PFSK-1 (cell line): ENCODE data around the gene CHCHD10.

Experiments used
- FOXP2 ChIP-seq: optimal IDR thresholded peaks from 2 replicates; pipeline ENCODE3; 2011; ENCODE audit warnings: borderline replicate concordance, control low read depth, inconsistent platforms; ENCODE audit not compliant: insufficient read depth; ENCODE audit errors: extremely low read length, extremely low read depth
- POLR2AphosphoS5 ChIP-seq: IDR thresholded peaks from 2 replicates; pipeline ENCODE4 v1.6.1; 2012; ENCODE audit warnings: low read depth, mild to moderate bottlenecking, control low read depth, low read length, moderate library complexity
- SIN3A ChIP-seq: IDR thresholded peaks from 2 replicates; pipeline ENCODE4 v1.6.1; 2012; ENCODE audit warnings: mild to moderate bottlenecking, low read length, moderate library complexity, borderline replicate concordance; ENCODE audit not compliant: insufficient read depth
- TAF1 ChIP-seq: IDR thresholded peaks from 2 replicates; pipeline ENCODE4 v1.6.1; 2012; ENCODE audit warnings: low read length, control low read depth, borderline replicate concordance; ENCODE audit not compliant: insufficient read depth
- TF ChIP-seq, protein P1 (sequence below), 2 experiments: IDR thresholded peaks; 2 replicates each; pipeline versions ENCODE4 v1.6.1 to v1.8.0; 2011 to 2012; ENCODE audit warnings: low read depth in 2 of 2, low read length in 2 of 2, control low read depth in 1 of 2, inconsistent platforms in 1 of 2, mild to moderate bottlenecking in 1 of 2, moderate library complexity in 1 of 2; ENCODE audit not compliant: insufficient read depth in 1 of 2

Gene CHCHD10

DNA sequence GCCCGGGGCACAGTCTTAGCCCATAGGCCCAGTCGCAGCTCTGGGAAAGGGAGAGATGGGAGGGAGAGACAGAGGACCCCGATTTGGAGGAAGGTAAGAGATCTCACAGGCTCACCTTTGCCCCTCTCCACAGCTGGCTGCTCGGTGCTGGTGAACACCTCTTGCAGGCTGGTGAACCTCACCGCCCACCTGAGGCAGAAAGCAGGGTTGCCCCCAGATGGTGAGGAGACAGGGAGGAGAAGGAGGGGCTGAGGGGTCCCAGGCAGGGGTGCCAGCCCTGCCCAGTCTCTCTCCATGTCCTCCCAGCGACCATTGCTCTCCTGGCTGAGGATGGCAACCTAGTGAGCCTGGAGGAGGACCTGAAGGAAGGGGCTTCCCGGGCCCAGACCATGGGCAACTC, 3.8 kb downstream of the CHCHD10 start:
- no peak for TF ChIP-seq FOXP2
- TF ChIP-seq, protein P1, sequence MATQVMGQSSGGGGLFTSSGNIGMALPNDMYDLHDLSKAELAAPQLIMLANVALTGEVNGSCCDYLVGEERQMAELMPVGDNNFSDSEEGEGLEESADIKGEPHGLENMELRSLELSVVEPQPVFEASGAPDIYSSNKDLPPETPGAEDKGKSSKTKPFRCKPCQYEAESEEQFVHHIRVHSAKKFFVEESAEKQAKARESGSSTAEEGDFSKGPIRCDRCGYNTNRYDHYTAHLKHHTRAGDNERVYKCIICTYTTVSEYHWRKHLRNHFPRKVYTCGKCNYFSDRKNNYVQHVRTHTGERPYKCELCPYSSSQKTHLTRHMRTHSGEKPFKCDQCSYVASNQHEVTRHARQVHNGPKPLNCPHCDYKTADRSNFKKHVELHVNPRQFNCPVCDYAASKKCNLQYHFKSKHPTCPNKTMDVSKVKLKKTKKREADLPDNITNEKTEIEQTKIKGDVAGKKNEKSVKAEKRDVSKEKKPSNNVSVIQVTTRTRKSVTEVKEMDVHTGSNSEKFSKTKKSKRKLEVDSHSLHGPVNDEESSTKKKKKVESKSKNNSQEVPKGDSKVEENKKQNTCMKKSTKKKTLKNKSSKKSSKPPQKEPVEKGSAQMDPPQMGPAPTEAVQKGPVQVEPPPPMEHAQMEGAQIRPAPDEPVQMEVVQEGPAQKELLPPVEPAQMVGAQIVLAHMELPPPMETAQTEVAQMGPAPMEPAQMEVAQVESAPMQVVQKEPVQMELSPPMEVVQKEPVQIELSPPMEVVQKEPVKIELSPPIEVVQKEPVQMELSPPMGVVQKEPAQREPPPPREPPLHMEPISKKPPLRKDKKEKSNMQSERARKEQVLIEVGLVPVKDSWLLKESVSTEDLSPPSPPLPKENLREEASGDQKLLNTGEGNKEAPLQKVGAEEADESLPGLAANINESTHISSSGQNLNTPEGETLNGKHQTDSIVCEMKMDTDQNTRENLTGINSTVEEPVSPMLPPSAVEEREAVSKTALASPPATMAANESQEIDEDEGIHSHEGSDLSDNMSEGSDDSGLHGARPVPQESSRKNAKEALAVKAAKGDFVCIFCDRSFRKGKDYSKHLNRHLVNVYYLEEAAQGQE (IDR thresholded peaks at IDR 0.05; ENCODE audit: insufficient read depth in 1 of 2, low read depth in 2 of 2, low read length in 2 of 2), result no peak
- TF ChIP-seq TAF1, result no peak
- no peak for TF ChIP-seq POLR2AphosphoS5
- no peak for TF ChIP-seq SIN3A

DNA sequence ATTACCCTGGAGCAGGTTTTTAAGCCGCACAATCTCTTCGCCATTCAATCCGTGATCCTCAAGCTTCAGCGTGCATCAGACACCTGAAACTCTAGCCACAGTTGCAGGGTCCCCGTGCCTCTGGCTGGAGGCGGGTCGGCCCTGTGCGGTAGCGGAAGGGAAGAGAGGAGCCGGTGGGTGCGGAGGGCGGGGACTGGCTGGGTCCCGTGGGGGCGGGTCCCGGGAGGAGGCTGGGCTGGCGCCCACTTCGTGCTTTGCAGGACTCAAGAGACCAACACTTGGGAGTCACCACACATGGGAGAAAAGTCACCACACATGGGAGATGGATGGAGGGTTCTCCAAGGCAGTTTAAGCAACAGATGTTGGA, 4.2 kb downstream of the CHCHD10 start:
- TF ChIP-seq TAF1, result no peak
- TF ChIP-seq, protein P1 (IDR thresholded peaks at IDR 0.05; ENCODE audit: insufficient read depth in 1 of 2, low read depth in 2 of 2, low read length in 2 of 2), result no peak

DNA sequence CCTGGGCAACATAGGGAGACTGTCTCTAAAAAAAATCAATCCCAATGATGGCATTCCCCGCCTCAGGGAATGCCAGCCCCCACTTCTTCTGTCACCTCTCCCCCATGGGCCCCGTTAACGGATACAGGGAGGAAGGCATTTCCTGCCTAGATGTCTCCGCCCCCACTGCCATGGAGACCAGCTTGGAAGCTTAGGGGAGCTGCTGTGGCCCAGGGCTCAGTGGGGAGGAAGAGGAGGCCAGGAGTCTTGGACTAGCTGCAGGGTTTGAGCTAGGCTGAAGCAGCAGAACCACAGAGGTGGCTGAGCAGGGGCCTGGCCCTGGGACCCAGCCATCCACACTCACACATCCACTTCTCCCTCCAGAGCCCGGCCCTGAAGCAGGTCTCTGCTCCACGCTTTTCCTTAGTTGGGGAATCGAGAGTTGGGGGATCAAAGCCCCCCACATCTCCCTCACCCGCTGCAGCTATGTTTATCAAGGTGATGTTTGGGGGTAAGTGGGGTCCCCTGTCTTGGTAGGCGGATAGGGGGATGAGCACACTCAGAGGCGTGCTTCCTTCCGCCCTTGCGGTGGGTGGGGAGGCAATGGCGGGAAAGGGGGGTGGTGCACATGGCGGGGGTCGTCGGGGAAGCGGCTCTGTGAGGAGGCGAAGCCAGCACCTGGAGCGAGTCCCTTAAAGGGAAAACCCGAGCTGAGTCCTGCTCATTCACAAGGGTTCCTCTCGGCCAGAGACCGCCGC, 4.8 kb downstream of the CHCHD10 start, which contains the start of gene C22orf15:
TSS of gene C22orf15 (plus strand) at position 149 of the 737 bp plus-strand sequence. CDS start at position 466, 317 bp downstream.
- no peak for TF ChIP-seq SIN3A
- peak; percentile 44; the same call in 1 of the 2 replicates for TF ChIP-seq POLR2AphosphoS5

GRCh38 chr22:23760056-23760455, 7.7 kb downstream of the CHCHD10 start:
- TF ChIP-seq POLR2AphosphoS5, result no peak
- TF ChIP-seq SIN3A, result no peak
- TF ChIP-seq, protein P1 (IDR thresholded peaks at IDR 0.05; ENCODE audit: insufficient read depth in 1 of 2, low read depth in 2 of 2, low read length in 2 of 2), result no peak
- TF ChIP-seq TAF1, result no peak
- no peak for TF ChIP-seq FOXP2

- no peak for TF ChIP-seq TAF1
- TF ChIP-seq POLR2AphosphoS5, result no peak; the same call in 1 of the 2 replicates
- TF ChIP-seq SIN3A, result no peak
- TF ChIP-seq FOXP2, result no peak
- TF ChIP-seq, protein P1 (IDR thresholded peaks at IDR 0.05; ENCODE audit: insufficient read depth in 1 of 2, low read depth in 2 of 2, low read length in 2 of 2), result no peak
Measured at GRCh38 chr22:23759566-23759965, 8.2 kb downstream of the CHCHD10 start.
